Stimulated activated CD8-positive, alpha-beta memory T cell treated with anti-CD3 and anti-CD28 coated beads, Interleukin-15, amount 100 ng/mL, for 1 hour (primary cell): ENCODE measurements around the gene TGFBR2.
"Not testable (repeated sequence)": the region's sequence is repeated elsewhere in the genome, so short reads cannot be mapped to it uniquely, and the experiment has no call there.

Experiments used
- DNase-seq: peaks from one replicate; pipeline ENCODE4 v3.0.0-alpha.2; 2020; ENCODE audit warnings: low read depth

TGFBR2 gene

GRCh38 chr3:30619318-30619717, 12.9 kb downstream of the TGFBR2 start:
- DNase-seq = no peak

DNA sequence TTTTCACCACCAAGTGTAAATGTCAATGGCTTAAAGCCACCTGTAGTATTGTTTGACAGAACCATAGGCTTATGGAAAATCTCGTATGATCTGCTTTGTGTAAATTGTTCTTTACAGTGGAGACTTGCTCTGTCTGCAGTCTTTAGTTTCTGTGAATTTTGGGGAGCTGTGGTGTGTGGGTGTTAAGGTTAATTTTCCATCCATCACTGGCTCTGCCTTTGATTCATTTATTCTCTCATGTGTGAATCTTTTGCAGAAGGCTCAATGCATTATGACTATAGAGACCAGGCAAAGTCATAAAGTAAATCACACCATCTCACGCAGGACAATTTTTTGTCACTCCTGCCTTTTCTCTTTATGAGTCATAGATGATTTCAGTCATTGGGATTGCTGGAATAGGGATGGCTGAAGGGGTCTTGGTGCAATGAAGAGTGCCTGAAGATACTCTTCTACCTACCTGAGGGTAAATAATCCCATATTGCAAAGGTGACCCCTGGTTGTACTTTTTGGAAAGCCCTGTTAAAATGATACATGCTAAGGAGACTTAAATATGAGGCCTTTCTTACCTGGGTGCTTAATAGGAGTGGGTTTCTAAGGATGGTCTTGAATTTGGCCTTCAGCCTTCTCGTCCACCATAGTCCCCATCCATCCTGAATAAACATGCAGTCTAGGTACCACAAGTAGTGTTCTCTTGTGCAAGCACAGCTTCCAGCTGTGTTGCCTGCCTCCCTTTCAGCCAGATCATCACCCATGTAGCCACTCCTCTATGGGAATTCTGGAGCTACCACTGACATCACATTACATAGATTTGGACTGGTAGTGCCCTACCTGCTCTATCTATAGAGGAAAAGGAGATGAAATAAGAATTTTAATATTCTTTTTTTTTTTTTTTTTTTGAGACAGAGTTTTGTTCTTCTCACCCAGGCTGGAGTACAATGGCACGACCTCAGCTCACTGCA, 14.3 kb downstream of the TGFBR2 start:
- no peak for DNase-seq

- DNase-seq = no peak
Observed at GRCh38 chr3:30621576-30621975, 15.2 kb downstream of the TGFBR2 start.

DNA sequence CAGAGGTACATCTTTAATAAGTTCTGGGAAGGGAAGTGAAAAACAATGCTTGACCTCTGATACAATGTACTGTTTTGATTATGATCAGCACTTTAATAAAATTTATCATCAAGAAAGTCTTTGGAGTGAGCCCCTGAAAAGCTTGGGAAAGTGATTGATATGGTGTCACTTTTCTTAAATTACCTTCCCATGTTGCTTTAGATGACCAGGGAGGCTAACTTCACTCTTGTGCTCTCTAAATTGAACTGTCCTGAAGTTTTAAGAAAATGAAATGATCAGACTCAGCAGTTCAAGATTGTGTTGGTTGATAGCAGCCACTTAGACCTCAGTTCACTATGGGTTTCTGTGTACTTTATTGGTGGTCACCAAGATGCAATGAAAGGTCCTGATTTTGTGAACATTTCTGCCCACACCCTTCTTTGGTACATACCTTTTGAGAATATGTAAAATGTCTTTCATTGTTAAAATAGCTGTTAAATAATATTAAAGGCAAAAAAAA, 15.7 kb downstream of the TGFBR2 start:
- no peak for DNase-seq

DNA sequence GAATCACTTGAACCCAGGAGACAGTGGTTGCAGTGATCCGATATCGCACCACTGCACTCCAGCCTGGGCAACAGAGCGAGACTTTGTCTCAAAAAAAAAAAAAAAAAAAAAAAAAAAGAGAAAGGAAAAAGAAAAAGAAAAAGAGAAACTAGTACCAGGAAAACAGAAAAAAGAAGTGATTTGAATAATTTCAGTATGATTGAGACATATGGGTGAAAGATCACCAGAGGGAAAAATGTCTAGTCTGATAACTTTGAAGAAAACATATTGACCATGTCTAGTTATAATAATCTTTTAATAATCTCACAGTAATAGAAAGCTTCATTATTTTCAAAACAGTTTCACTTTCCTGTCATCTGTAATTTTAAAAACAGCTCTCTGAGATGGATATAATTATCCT, 16.4 kb downstream of the TGFBR2 start:
- no peak for DNase-seq

DNA sequence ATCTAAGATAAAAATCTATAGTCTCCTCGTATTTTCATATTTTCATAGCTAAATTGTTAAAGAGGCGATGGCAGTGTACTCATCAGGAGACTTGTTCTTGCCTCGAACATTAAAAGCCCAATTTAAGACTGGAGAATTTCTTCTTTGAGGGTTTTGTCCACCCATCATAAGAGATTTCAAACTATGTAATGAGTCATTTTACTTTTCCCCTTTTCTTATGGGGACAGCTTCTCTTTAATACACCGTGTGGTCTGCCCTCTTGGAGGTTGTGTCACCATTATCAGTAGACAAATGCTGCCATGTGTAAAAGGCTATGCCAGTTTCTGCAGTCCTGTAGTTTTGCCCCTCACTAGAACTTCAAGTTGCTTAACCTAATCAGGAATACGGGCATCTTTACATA, 16.9 kb downstream of the TGFBR2 start:
- no peak for DNase-seq

DNA sequence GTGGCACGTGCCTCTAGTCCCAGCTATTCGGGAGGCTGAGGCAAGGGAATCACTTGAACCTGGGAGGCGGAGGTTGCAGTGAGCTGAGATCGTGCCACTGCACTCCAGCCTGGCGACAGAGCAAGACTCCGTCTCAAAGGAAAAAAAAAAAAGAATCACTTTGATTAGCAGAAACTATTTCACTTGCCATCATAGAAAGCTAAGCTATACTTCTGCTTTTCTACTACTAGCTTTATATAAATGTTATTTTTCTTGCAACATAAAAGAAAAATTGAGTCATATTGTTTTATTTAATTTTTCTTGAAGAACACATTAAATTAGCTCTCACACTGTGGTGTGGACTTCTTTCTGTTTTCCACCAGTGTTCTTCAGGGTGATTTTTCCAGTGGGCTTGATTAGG, 18.1 kb downstream of the TGFBR2 start:
- not testable (repeated sequence) for DNase-seq

DNA sequence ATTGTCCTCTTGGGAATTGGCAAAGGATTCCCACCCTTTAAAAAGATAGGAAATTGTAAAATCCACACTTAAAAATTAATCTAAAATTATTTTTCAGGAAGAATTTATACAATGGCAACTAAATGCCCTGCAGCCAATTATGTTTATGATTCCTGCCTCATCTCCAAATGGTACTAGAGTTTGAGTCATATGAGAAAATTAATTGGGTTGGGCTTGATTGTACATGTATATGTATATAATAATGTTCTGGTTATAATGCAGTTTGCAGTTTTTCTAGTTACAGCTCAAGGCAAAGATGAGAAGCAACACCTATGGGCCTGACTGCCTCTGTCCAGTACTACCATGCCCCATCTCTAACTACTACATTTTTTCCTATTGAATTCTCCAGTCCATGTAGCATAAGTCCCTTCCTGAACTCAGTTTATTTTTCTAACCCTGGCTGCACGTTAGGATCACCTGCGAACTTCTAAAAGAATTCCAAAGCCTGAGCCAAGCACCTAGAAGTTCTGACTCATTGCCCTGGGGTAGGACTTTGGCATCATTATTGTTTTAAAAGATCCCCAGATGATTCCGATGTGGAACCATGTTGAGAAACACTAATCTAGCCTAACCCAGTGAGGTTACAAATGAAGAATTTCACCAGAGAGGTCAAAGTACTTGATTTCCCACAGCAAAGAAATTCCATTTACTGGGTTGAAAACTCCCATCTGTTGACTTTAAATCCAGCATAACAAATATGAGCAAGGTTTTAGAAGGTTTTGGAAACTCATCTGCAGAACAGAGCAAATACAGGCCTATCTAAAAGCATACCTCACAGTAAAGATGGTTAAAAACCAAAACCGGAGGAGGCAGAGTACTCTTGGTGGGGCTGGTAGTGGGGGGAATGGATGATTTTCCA, 19.4 kb downstream of the TGFBR2 start:
- no peak for DNase-seq

DNA sequence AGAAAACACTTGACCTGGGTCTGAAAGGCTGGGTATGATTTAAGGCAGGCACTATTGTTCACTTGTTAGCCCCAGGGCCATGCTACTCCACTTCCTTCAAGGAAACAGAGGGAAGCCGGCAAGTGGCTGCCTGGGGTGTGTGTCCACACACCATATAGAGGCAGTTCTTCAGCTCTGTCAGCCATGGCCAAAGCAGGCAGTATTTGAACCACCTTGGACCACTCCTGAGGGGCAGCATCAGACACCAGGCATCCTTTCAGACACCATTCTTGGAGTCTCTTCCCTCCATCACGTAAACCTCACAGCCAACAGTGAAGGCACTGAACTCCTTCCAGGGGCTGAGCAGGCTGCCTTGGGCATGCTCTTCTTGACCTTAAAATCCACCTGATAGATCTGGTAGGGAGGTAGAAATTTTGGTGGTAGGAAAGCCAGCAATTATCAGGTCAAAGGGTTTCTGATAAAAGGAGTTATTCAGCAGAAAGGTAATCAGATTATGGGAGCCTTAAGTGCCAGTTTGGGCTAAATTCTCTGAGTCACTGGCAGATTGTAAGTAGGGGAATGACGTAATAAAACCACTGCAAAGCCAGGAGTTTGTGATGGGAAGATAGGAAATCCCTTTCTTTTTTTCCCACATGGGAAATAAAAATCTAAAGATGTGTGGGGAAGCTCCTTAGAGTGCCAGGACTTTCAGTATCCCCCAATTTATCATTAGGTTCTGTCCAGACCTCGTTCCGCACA, 20.2 kb downstream of the TGFBR2 start:
- no peak for DNase-seq

DNA sequence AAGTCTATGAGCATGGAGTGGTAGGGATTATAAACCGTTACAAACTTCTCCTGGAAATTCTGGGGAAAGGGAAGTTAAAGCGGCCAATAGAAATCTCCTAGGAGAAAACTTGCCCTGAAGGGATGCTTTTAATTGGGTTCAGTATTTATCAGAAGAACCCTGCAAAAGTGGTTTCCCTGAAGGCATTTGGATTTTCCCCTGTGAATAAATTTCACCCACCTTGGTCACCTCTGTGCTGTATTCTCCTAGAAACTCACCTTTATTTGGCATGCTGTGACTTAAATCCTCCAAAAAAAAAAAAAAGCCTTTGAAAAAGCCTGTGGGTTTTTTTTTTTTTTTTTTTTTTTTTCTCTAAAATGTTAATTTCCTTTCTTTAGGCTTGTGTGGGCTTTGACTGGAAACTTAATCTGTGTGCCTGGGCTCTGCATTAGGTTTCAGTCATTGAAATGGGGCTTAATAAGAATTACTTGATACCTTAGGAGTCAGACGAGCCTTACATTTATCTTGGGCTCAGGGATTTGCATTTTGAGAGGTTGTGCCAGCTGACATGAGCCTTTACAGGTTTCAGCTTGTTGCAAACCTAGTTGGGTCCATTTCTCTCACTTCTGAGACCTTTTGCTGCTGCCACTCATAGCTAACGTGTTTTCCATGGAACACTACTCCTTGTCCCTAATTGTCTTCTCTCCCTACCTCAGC, 22.0 kb downstream of the TGFBR2 start:
- no peak for DNase-seq

- no peak for DNase-seq
Observed at GRCh38 chr3:30628901-30629590, 22.6 kb downstream of the TGFBR2 start.

- no peak for DNase-seq
Observed at GRCh38 chr3:30629746-30630145, 23.3 kb downstream of the TGFBR2 start.

GRCh38 chr3:30630238-30631030, 24.0 kb downstream of the TGFBR2 start:
- DNase-seq = no peak

DNA sequence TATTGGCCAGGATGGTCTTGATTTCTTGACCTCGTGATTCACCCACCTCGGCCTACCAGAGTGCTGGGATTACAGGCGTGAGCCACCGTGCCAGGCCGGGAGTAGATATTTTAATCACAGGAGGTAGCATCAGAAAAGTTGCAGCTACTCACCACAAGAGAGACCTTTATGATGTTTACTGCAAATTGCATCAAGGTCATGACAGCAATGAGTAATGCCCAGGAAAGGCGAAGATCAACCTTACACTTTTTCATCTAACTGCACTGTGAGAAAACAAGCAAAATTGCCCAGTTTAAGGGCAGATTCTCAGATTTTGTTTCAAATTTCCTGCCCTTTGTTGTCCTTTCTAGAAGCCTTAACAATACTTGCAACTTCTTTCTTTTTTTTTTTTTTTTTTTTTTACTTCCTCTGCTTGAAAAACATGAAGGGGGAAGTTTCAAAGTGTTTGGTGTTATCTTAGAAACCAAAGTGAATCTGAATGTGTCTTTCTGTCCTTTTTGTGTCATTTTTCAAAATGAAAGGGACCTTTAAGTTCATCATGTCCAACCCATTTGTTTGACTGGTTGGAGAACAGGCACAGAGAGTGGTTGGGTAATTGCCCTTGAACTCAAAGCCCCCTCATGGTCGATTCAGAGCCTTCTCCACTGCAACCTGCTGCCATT, 25.0 kb downstream of the TGFBR2 start:
- no peak for DNase-seq

DNA sequence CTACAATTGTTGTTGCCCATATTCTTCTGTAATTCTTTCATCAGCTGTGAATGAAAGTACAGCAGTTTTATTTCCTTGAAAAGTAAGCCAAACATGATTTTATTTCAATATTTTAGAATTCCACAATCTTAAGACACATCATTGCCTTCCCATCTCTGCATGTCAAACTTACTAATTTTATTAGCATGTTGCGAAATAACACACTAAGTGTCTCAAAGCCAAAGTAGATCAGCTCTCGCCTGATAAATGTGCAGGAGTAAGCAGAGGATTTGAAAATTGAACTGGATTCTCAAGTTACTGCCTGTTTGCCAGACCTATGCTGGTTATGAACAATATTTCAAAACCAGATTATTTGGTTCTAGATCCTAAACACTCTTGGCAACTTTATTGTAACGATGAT, 25.7 kb downstream of the TGFBR2 start:
- DNase-seq = no peak

DNA sequence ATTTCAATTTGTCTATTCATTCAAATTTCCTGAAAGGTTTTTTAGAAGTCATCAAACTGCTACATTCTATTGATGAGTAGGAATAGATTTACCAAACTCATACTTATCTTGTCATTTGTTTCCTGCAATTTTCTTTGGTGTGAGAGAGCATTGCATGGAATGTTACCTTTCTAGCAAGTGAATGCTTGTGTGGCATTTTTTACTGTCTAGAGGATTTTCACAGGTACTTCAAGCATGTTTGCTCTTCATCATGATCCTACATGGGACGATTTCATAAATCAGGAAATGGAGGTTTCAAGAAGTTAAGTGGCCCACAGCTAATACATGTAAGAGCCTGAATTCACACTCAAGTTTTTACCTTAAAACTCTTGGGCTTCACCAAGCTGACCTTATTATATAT, 26.1 kb downstream of the TGFBR2 start:
- no peak for DNase-seq

GRCh38 chr3:30633718-30634117, 27.3 kb downstream of the TGFBR2 start:
- DNase-seq = no peak

GRCh38 chr3:30634761-30635735, 28.6 kb downstream of the TGFBR2 start:
- no peak for DNase-seq
